Right forelimb (tissue), 1 donor: Measurements from ENCODE around the gene EEF1G.
"Not testable (repeated sequence)": the region's sequence is repeated elsewhere in the genome, so short reads cannot be mapped to it uniquely, and the experiment has no call there.

Experiments used
- DNase-seq: peaks from one replicate; pipeline ENCODE4 v3.0.0-alpha.2; 2018

The EEF1G gene

GRCh38 chr11:62553839-62554361 is 19.8 kb downstream of the EEF1G start:
- DNase-seq, result no peak

GRCh38 chr11:62553080-62553838 is 20.4 kb downstream of the EEF1G start:
- DNase-seq, result peak; percentile 89

GRCh38 chr11:62552485-62553079 is 21.1 kb downstream of the EEF1G start:
- DNase-seq, result peak; percentile 59

GRCh38 chr11:62550478-62550877 is 23.2 kb downstream of the EEF1G start:
- DNase-seq, result not testable (repeated sequence)

- DNase-seq, result no peak
Observed at GRCh38 chr11:62548545-62549335, 25.0 kb downstream of the EEF1G start.

GRCh38 chr11:62547691-62548281 is 25.9 kb downstream of the EEF1G start:
- DNase-seq, result no peak

- peak; percentile 72 for DNase-seq
Observed at GRCh38 chr11:62546929-62547625, 26.6 kb downstream of the EEF1G start.

GRCh38 chr11:62546244-62546928 is 27.3 kb downstream of the EEF1G start, which contains the start of gene AHNAK:
Gene AHNAK, minus strand, starts transcription at chr11:62546806. Its CDS starts 10,708 bp downstream, at chr11:62536098.
- peak; percentile 90 for DNase-seq

- DNase-seq, result peak; percentile 99
Observed at GRCh38 chr11:62545437-62546243, 28.1 kb downstream of the EEF1G start.

GRCh38 chr11:62544581-62545436 is 28.9 kb downstream of the EEF1G start:
- DNase-seq, result peak; percentile 50

- peak; percentile 55 for DNase-seq
Observed at GRCh38 chr11:62543680-62544444, 29.8 kb downstream of the EEF1G start.

GRCh38 chr11:62542750-62543567 is 30.7 kb downstream of the EEF1G start:
- peak; percentile 91 for DNase-seq

- DNase-seq, result no peak
Observed at GRCh38 chr11:62542111-62542745, 31.5 kb downstream of the EEF1G start.

- DNase-seq, result peak; percentile 61
Observed at GRCh38 chr11:62540804-62541701, 32.6 kb downstream of the EEF1G start.

GRCh38 chr11:62539238-62539925 is 34.3 kb downstream of the EEF1G start:
- peak; percentile 79 for DNase-seq
